22Rv1 (cell line): ENCODE measurements around the gene EPHA6.

Source experiments
- ZFX ChIP-seq: fragments of 450-650 bp; IDR thresholded peaks from 2 replicates; pipeline ENCODE4 v1.6.1; 2017; ENCODE audit warnings: antibody characterized with exemption, borderline replicate concordance
- TF ChIP-seq, protein P1 (sequence below): fragments of 450-650 bp; IDR thresholded peaks from 2 replicates; pipeline ENCODE4 v1.5.1; 2017; ENCODE audit warnings: mild to moderate bottlenecking

DNA sequence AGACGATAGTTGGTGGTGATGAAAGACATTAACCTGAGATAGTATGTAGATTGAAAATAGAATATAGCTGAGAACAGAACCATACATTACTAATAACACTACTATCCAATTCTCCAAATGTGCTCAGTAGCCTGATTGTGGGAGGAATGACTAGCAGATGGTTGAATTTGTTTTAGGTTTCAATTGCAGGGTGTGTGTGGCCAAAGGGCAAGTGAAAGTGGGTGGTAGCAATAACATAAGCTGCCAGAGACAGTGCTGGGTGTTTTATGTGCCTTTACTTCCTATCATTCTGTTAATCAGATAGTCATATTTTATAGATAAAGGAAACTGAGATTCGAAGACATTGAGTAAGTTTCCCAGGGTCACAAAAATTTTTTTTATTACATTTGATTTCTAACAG is 700.7 kb downstream of the EPHA6 start:
- TF ChIP-seq, protein P1, sequence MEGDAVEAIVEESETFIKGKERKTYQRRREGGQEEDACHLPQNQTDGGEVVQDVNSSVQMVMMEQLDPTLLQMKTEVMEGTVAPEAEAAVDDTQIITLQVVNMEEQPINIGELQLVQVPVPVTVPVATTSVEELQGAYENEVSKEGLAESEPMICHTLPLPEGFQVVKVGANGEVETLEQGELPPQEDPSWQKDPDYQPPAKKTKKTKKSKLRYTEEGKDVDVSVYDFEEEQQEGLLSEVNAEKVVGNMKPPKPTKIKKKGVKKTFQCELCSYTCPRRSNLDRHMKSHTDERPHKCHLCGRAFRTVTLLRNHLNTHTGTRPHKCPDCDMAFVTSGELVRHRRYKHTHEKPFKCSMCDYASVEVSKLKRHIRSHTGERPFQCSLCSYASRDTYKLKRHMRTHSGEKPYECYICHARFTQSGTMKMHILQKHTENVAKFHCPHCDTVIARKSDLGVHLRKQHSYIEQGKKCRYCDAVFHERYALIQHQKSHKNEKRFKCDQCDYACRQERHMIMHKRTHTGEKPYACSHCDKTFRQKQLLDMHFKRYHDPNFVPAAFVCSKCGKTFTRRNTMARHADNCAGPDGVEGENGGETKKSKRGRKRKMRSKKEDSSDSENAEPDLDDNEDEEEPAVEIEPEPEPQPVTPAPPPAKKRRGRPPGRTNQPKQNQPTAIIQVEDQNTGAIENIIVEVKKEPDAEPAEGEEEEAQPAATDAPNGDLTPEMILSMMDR, result no peak
- no peak for TF ChIP-seq ZFX
